HG03575 (cell line): ENCODE results near the gene SH2D5.

Experiments
- ATAC-seq: cut with Tn5 transposase; IDR thresholded peaks from one replicate; pipeline ENCODE4 v1.9.1; 2021; ENCODE audit not compliant: unreplicated experiment, insufficient number of reproducible peaks, low FRiP score; ENCODE audit errors: extremely low read depth

The SH2D5 gene

DNA sequence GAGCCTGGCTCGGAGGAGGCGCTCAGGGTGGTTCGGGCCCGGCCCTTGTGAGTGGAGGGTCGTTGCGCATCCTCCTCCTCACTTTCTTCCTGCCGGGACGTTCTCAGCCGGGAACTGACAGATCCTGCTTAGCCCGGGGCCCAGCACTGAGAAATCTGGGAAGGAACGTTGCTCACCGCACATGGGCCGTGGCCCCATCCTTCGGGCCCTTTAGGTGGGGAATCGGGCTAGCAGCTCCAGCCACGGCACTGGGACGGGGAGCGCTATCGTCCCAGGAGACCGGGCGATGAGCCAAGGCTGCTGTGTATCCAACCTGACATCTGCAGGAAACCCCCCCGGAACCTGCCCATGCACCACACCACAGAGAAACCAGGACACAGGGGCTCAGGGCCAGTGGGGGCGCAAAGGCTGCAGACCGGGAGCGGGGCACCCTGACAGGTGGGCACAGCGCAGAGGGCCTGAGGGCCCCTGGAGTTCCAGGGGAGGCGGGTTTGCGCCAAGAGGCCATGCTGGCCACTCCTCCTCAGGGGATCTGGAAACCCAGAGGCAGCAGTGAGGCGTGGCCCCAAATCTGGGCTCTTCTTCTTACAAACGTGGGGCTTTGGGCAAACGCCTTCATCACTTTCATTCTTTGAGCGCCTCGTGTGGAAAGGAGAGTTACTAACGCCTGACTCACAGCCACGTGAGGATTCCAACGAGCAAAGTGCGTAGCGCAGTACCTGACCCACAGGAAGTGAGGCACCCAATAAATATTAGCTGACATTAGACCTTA lies at the start of gene SH2D5:
SH2D5 (minus strand) TSS at position 116 of the 772 bp plus-strand sequence. CDS start 4,659 bp downstream, outside the sequence.
- peak; percentile 73 for ATAC-seq

DNA sequence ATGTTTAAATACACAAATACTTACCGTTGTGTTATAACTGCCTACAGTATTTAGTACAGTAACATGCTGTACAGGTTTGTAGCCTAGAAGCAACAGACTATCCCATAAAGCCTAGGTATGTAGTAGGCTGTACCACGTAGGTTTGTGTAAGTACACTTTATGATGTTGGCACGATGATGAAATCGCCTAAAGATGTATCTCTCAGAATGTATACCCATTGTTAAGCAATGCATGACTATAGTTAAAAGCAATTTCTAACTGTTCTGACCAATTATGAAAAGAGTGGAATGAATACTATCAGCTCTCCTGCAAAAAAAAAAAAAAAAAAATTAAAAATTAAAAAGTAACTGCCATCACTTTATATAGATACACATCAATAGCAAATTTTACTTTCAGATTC lies 43.2 kb upstream of the SH2D5 start:
- no peak for ATAC-seq

DNA sequence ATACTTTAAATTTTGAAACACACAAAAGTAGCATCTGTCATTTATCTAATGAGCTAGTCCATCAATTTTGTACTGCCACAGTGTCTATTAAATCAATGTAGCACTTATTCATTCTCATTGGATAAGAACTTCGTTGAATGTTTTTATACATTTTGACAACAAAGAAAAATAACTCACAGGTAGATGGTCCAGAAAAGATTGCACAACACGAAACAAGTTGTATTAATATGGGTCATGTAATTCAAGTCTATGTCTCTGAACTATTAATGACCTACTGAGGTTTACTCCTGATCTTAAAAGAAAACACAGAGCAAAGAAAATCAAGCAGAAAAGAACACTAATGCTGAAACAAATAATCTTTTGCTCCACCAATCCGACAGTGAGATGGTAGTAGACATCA lies 39.3 kb upstream of the SH2D5 start:
- no peak for ATAC-seq

DNA sequence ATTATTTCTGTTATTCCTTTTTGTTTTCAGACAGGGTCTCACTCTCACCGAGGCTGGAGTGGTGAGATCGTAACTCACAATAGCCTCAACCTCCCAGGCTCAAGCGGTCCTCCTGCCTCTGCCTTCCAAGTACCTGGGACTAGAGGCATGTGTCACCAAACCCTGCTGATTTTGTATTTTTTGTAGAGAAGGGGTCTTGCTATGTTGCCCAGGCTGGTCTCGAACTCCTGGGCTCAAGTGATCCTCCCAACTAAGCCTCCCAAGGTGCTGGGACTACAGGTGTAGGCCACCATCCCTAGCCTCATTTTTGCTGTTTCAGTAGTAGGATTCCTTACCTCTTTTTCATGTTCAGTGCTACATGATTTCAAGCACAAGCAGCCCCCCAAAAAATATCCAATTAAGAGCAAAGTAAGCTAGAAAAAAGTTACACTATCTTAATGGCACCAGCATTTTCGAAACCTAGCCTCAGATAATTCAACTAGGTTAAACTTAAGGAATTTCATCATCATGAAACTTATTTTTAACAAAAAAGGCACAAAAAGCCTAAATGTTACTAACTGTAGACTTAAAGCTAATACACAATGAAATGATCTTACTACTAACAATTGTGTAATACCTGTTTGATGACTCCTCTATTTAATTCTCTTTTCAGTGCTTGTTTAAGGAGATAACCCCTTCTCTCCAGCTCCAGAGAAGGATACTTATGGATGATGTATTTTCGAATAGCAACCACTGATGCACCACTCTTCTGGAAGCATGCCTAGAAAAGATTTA lies 38.0 kb upstream of the SH2D5 start:
- ATAC-seq, result no peak

DNA sequence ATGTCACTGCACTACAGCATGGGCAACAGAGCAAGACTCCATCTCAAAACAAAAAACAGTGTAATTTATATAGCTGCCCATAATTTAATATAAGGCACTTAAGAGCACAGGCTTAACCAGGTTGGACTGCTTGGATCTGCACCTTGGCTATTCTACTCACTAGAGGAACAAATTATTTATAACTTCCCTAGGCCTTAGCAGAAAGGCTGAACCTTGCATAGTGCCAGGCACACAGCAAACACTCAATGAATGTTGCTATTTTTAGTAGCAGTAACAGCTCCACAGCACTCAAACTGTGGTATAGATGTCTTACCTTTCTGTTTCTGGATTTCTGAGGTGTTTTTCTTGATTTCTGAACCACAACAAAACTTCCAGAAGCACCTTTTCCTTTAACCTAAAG lies 34.8 kb upstream of the SH2D5 start:
- no peak for ATAC-seq

DNA sequence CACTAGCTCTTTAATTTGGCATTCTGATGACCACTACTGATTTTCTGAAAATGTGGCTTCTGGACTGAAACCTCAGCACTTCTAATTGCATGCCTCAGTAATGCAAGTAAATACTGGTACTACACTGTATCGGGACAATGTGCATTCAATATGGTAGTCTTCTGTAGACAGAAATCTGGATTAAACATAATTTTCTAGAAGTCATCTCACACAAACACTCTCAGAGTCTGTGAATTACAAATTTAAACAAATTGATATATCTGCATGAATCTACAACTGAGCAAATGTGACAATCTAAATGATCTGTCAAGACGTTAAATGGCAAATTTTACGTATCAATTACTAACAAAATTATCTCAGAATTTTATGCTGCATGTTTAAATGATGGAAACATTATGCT lies 30.9 kb upstream of the SH2D5 start:
- no peak for ATAC-seq

DNA sequence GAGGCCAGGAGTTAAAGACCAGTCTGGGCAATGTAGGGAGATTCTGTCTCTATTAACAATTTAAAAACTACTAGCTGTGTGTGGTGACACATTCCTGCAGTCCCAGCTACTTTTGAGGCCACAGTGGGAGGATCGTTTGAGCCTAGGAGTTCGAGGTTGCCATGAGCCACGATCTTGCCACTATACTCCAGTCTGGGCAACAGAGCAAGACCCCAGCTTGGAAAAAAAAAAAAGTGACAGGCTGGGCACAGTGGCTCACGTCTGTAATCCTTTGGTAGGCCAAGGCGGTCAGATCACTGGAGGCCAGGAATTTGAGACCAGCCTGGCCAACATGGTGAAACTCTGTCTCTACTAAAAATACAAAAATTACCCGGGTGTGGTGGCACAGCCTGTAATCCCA lies 27.8 kb upstream of the SH2D5 start:
- ATAC-seq, result no peak

DNA sequence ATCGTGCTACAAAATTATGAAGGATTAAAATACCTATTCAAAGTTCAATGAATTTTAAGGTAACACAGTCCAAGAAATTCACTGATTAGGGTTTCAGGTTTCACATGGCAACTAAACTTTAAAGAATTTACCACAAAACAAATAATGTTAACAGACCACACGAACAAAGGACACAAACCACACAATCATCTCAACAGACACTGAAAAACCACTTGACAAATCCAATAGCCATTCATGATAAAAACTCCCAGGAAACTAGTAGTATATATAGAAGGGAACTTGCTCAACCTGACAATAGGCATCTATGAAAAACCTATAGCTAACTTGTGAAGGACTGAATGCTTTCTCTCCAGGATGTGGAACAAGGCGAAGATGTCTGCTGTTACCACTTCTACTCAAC lies 21.1 kb upstream of the SH2D5 start:
- no peak for ATAC-seq

DNA sequence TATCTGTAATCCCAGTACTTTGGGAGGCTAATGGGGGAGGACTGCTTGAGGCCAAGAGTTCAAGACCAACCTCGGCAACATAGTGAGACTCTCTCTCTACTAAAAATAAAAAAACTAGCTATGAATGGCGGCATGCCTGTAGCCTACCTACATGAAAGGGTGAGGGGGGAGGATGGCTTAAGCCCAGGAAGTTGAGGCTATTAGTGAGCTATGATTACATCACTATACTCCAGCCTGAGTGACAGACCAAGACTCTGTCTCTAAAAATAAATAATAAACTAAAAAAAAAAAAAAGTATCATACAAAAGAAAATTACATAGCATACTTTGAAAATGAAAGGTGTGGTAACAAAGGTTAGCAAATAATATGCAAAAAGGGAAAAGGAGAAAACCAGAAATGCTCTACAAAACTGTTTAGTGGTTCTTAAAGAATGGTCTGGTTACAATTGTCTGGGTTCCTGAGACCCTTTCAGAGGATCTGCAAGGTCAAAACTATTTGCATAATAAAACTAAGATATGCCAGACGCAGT lies 19.0 kb upstream of the SH2D5 start:
- no peak for ATAC-seq

DNA sequence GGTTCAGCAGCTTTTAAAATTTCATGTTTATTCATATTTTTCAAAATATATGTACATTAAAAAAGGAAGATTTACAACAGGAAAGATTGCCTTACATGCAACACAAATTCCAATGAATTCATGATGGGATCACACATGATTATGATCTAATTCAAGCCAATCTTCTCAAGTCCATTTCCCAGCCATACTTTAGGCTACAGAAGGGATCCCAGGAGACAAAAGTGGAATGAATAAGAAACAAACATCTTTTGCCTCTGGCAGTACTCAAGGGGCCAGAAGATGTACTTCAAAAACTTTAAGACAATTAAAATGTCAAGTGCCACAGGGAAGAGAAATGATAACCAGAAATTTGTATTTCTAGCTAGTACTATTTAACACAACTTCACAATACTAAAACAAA lies 10.2 kb upstream of the SH2D5 start:
- ATAC-seq, result no peak

DNA sequence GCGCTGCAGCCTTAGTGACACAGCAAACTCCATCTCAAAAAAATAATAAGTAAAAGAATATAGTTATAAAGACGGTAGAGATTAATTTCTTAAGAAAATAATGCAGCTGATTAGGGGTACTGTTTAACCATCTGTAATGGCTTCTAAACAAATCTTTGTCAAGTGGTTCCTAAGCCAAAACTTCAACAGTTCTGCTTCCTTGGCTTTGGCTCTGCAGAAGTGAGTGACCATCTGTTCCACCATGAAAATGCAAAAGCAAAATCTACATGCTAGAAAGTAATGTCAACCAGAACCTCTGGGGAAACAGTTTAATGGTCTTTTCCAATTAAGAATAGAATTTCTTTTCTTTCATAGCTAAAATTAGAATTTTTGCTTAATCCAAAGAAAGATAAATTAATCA lies 8.3 kb upstream of the SH2D5 start:
- ATAC-seq, result no peak

DNA sequence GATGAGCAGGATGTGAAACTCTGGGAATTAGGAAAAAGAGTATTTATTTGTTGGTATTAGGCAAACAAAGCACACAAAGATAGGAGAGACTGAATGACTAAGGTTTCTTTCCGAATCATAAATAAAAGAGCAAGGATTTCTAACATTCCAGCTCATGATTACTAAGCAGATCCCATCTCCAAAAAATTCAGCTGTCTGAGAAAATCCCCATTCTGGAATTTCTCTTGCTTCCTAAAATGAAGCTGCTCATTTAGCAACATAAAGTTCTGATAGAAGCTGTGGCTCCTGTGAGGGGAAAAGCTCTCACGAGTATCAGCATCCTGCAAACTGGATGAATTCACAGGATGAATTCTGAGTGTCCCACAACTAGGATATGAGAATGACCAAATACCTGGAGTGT lies 6.7 kb upstream of the SH2D5 start:
- ATAC-seq, result no peak

DNA sequence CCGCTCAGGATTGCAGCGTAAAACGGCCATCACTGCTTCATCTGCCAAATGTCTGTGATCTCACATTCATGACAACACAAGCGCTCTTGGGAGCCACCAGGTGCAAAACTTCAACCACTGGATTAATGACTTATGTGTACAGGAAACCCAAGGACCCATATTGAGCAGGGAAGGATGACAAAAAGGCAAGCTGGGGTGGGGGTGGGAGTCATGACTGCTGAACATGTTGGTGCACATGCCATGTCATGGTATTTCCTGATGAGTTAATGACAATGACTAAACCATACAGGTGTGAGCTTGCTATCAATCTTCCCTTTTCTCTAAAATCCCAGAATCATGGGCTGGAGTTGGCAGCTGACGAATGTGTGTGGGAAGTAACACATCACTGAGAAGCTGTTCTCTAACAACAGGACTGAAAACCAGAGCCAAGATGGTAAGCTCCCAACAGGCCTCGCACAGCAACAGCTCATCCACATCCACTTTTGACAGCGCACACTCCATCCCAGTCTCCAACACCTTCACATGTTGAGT lies 3.1 kb upstream of the SH2D5 start:
- ATAC-seq, result no peak

DNA sequence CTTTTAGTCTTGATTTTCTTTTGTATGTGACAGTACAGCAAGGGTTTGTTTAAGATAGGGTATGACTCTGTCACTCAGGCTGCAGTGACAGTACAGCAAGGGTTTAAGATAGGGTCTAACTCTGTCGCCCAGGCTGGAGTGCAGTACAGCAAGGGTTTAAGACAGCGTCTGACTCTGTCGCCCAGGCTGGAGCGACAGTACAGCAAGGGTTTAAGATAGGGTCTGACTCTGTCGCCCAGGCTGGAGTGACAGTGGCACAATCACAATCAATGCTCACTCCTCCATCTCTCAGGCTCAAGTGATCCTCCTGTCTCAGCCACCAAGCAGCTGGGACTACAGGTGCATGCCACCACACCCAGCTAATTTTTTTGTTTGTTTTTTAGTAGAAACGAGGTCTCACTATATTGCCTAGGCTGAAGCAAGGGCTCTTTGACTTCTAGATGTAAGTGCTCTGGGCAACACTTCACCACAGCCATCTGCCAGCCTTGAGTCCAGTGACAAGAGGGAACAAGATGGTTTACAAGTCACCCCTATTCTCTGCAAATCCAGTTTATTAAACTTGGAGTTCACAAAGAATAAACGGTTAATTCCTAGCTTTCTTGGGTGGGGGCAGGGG lies 965 bp upstream of the SH2D5 start:
- ATAC-seq, result no peak

DNA sequence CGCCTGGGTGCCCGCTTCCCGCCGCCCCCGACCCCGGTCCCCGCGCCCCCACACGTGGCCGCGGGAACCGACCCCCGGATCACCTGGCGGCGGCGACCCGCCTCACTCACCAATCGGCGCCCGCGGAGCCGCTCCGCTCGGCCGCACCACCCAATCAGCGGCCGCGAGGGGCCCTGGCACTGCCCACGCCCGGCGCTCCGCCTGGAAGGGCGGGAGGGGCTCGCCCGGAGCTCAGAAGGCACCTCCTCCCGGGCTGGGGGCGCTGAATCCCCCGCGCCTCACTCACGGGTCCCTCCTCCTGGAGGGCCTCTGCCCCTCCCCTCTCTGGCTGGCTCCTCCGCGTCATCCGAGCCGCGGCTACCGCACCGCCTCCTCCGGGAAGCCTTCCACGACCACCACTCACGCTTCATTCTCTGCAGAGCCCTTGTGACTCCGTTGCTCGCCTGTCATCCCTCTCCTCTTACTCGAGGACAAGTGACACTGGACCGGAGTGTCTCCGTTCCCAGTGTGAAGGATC lies 374 bp downstream of the SH2D5 start:
- ATAC-seq, result no peak

DNA sequence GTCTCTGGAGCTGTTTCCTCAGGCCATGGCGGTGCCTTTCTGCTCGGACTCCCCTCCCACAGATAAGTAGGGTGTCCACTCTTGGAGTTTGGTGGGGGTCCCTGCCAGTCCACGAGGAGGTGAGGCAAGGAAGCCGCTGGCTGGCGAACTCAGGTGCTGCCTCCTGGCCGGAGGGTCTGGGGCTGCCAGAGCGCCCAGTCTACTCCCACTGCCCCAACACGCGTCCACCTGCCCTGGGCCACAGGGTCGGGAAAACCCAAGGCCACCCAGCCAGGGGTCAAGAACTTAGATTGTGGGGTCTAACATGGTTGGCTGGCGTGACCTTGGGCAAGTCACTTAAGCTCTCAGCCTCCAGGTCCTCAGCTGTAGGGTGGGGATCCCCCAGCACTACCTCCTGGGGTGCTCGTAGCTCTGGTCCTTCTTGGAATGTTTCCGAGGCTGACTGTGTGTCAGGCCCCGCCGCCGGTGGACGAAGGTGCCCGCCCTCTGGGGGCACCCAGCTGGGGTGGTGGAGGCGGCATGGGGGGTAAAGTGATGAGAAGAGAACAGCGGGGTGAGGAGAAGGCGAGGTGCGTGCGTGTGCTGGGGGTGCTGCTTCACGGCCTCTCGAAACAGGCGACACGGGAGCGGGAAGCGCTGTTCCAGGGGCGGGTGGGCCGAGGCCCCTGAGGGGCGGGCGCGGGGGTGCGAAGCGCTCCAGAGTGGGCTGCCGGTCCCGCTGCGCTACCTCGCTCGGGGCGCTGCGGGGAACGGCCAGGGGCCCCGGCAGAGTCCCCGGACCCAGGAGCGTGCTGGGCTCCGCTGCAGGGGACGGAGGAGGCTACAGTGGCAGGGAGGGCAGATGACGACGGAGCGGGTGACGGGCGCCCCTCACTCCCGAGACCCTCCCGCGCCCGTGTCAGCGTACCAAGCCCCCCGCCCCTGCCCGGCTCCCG lies 1.2 kb downstream of the SH2D5 start:
- no peak for ATAC-seq

DNA sequence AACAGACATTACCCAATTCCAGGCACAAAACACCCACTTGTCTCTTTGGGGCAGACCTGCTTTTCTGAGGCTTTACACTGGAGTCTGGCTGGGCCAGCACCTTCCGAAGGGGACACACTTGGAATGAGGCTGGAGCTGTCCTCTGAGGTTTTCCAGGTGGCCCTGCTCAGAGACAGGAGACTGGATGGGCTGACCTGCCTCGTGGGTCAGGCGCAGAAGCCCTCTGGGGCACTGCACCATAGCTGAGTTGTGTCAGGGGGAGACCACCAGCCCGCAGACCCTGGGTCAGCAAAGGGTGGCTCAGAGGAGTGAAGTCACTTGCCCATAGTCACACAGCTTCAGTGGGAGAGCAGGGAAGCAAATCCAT lies 1.8 kb downstream of the SH2D5 start:
- no peak for ATAC-seq

DNA sequence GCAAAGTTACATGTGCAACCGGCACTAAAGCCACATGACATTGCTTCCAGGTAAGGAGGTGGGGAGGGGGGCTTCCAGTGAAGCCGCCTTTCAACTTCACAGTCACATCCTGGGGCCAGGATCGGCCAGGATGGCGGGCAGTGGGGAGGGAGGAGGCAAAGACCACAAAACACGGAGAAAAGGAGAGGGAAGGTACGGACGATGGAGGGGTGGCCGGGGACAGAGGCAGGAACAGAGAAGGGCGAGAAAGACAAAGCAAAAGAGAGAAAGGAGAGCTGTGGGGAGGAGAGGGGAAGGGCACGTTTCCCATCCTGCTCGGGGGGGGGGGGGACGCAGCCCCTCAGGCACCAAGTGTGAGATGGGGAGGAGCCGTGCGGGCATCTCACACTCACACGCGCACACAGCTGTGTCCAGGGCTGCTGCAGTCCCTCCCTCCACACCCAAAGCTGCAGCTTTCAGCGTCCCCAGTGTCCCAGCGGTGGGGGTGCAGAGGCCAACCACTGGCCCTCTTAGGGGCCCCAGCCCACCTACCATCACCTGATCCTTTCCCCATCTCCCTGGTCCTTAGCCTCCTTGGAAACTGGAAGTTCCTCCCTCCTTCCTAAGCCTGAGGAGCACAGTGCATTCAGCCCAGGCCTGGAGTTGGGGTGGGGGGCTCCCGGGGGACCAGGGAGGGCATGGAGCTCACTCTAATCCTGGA lies 2.4 kb downstream of the SH2D5 start:
- no peak for ATAC-seq
